Hepatocyte (in vitro differentiated cells): ENCODE measurements around the gene SLC26A3. TPM values are rescaled to one million over a fixed set of nuclear protein-coding genes. Genes with fewer than 3 reads are reported as not detected.

ENCODE experiments used
- DNase-seq: peaks from one replicate; pipeline ENCODE4 v3.0.0-alpha.2; 2016; ENCODE audit warnings: low spot score
- H2AFZ ChIP-seq: fragments of 200-600 bp; sonication (generic); 2 replicates; pipeline ENCODE4 v1.6.0; 2016; ENCODE audit warnings: antibody characterized with exemption, mild to moderate bottlenecking
- H3K27ac ChIP-seq: fragments of 200-600 bp; sonication (generic); 2 replicates; pipeline ENCODE4 v1.5.1; 2016; ENCODE audit warnings: mild to moderate bottlenecking
- H3K27me3 ChIP-seq: fragments of 200-600 bp; sonication (generic); 2 replicates; pipeline ENCODE4 v1.6.1; 2016
- H3K36me3 ChIP-seq: fragments of 200-600 bp; sonication (generic); replicated peaks from 2 replicates; pipeline ENCODE4 v1.5.1; 2016; ENCODE audit warnings: low read depth; ENCODE audit not compliant: insufficient read depth
- H3K4me1 ChIP-seq: fragments of 200-600 bp; sonication (generic); 2 replicates; pipeline ENCODE4 v1.5.1; 2016; ENCODE audit warnings: mild to moderate bottlenecking, moderate library complexity; ENCODE audit not compliant: insufficient read depth
- H3K4me2 ChIP-seq: fragments of 200-600 bp; sonication (generic); 2 replicates; pipeline ENCODE4 v1.6.0; 2016
- H3K4me3 ChIP-seq: fragments of 200-600 bp; sonication (generic); 2 replicates; pipeline ENCODE4 v1.5.1; 2016; ENCODE audit warnings: mild to moderate bottlenecking
- H3K79me2 ChIP-seq: fragments of 200-600 bp; sonication (generic); 2 replicates; pipeline ENCODE4 v1.6.0; 2017; ENCODE audit warnings: mild to moderate bottlenecking
- H3K9me2 ChIP-seq: fragments of 200-600 bp; sonication (generic); replicated peaks from 2 replicates; pipeline ENCODE4 v1.6.0; 2017; ENCODE audit warnings: mild to moderate bottlenecking; ENCODE audit not compliant: insufficient read depth
- H3K9me3 ChIP-seq: fragments of 200-600 bp; sonication (generic); 2 replicates; pipeline ENCODE4 v1.5.1; 2016; ENCODE audit warnings: low read depth, mild to moderate bottlenecking
- H4K20me1 ChIP-seq: fragments of 200-600 bp; sonication (generic); 2 replicates; pipeline ENCODE4 v1.6.0; 2016; ENCODE audit warnings: mild to moderate bottlenecking; ENCODE audit not compliant: insufficient read depth, poor library complexity, severe bottlenecking
- EZH2 ChIP-seq: fragments of 200-600 bp; sonication (generic); IDR thresholded peaks from 2 replicates; pipeline ENCODE4 v1.6.1; 2016; ENCODE audit warnings: antibody characterized with exemption, mild to moderate bottlenecking, borderline replicate concordance
- EZH2phosphoT487 ChIP-seq: fragments of 200-600 bp; sonication (generic); IDR thresholded peaks from one replicate; pipeline ENCODE4 v1.6.1; 2018; ENCODE audit warnings: antibody characterized with exemption, mild to moderate bottlenecking, low read depth, moderate library complexity; ENCODE audit not compliant: unreplicated experiment, severe bottlenecking
- WGBS: methylation state at CpG from one replicate; pipeline ENCODE4 v1.1.6; 2016; ENCODE audit warnings: low lambda C conversion rate; ENCODE audit errors: missing lambda C conversion rate; 5-methylcytosine and 5-hydroxymethylcytosine counted together
- polyA plus RNA-seq: library from polyadenylated mRNA; unstranded; fragments of >200 nt; fragmentation: Nextera tagmentation; extraction: Ambion mirVana; gene quantifications from 2 replicates; pipeline ENCODE4 v1.2.1, GENCODE V29; 2016
- total RNA-seq: library from RNA; depleted of rRNA; stranded (reverse); fragments of >200 nt; gene quantifications from 2 replicates; pipeline ENCODE4 v1.2.3, GENCODE V29; 2014
- TF ChIP-seq, protein P1 (sequence below): fragments of 200-600 bp; sonication (generic); IDR thresholded peaks from 2 replicates; pipeline ENCODE4 v1.5.1; 2016; ENCODE audit warnings: antibody characterized with exemption, mild to moderate bottlenecking; ENCODE audit not compliant: poor library complexity

The SLC26A3 gene
- total and polyA plus RNA-seq, 2 experiments from 2014 or later = 8.1 to 18.1 TPM

DNA sequence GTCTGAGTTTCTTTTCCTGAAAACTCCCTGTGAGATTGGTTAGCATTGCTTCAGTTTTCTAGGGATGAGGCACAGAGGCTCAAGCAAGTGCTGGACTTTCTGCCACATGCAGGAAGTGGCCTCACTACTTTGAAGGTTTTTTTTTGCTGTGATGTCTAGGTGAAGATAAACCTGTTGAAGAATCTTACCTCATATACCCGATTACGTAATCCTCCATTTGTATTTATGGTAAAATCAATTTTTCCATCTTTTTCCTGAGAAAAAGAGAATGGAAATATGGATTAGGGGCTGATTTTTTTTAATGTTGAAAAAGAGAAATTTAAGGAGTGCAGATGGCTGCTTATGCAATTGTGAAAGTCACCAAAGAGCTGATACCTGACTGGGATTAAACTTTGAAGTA, 35.6 kb downstream of the SLC26A3 start:
- no peak for DNase-seq
- no peaks in the 10 kb centered on the region for H3K4me1 ChIP-seq
- H3K9me2 ChIP-seq = no peaks in the 10 kb centered on the region
- no peak overlapping the region for H3K4me2 ChIP-seq
- TF ChIP-seq EZH2phosphoT487 (no peak), EZH2 (no peak)
- TF ChIP-seq, protein P1, sequence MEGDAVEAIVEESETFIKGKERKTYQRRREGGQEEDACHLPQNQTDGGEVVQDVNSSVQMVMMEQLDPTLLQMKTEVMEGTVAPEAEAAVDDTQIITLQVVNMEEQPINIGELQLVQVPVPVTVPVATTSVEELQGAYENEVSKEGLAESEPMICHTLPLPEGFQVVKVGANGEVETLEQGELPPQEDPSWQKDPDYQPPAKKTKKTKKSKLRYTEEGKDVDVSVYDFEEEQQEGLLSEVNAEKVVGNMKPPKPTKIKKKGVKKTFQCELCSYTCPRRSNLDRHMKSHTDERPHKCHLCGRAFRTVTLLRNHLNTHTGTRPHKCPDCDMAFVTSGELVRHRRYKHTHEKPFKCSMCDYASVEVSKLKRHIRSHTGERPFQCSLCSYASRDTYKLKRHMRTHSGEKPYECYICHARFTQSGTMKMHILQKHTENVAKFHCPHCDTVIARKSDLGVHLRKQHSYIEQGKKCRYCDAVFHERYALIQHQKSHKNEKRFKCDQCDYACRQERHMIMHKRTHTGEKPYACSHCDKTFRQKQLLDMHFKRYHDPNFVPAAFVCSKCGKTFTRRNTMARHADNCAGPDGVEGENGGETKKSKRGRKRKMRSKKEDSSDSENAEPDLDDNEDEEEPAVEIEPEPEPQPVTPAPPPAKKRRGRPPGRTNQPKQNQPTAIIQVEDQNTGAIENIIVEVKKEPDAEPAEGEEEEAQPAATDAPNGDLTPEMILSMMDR = no peak
- no peak overlapping the region for H2AFZ ChIP-seq
- no peak overlapping the region for H3K4me3 ChIP-seq
- H3K36me3 ChIP-seq = no peaks in the 10 kb centered on the region
- no peaks in the 10 kb centered on the region for H4K20me1 ChIP-seq
- WGBS = 96% methylated on average over 2 of the region's 2 CpGs
- H3K9me3 ChIP-seq = no peaks in the 10 kb centered on the region
- no peak overlapping the region for H3K27ac ChIP-seq
- no peaks in the 10 kb centered on the region for H3K79me2 ChIP-seq
- no peaks in the 10 kb centered on the region for H3K27me3 ChIP-seq

DNA sequence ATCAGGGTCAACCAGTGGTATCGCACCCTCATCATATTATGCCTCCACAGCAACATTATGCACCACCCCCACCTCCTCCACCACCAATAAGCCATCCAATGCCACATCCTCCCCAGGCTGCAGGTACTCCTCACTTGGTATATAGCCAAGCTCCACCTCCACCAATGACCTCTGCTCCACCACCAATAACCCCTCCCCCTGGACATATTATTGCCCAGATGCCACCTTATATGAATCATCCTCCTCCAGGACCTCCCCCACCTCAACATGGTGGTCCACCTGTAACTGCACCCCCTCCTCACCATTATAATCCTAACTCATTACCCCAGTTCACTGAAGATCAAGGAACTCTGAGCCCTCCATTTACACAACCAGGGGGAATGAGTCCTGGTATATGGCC, 44.4 kb downstream of the SLC26A3 start:
- Histone ChIP-seq H3K36me3 (no peaks in the 10 kb centered on the region), H3K27me3 (no peaks in the 10 kb centered on the region)
- 100% methylated on average over 1 of the region's 1 CpG for WGBS

DNA sequence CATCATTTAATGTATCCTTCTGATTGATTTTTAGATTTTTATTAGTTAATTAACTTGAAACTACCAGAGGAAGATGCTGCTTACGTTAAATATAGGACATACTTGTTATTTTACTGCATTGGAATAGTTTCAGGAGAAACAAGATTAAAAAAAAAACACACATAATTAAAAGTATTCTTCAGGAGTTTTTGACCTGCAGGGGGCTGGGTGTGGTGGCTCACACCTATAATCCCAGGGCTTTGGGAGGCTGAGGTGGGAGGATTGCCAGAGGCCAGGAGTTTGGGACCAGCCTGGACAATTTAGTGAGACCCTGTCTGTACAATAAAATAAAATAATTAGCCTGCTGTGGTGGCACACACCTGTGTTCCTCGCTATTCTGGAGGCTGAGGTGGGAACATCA, 48.4 kb downstream of the SLC26A3 start:
- Histone ChIP-seq H3K9me2 (no peaks in the 10 kb centered on the region), H4K20me1 (no peaks in the 10 kb centered on the region), H3K4me3 (no peak overlapping the region), H3K27ac (no peak overlapping the region), H3K4me1 (no peaks in the 10 kb centered on the region), H3K79me2 (peaks cover 10% of the 10 kb centered on the region), H3K27me3 (no peaks in the 10 kb centered on the region), H3K4me2 (no peak overlapping the region), H3K9me3 (no peaks in the 10 kb centered on the region), H2AFZ (no peak overlapping the region), H3K36me3 (no peaks in the 10 kb centered on the region)
- no peak for DNase-seq
- 100% methylated on average over 2 of the region's 2 CpGs for WGBS
- TF ChIP-seq, protein P1 = no peak
- TF ChIP-seq EZH2 = no peak
- no peak for TF ChIP-seq EZH2phosphoT487

More for the DNA sequence above, 44.4 kb downstream of the SLC26A3 start:
- no peak for DNase-seq
- TF ChIP-seq, protein P1 = no peak
- TF ChIP-seq EZH2phosphoT487 (no peak), EZH2 (no peak)
- no peak overlapping the region for H2AFZ ChIP-seq
- H3K4me2 ChIP-seq = no peak overlapping the region
- no peaks in the 10 kb centered on the region for H3K9me3 ChIP-seq
- H3K4me1 ChIP-seq = no peaks in the 10 kb centered on the region
- H4K20me1 ChIP-seq = no peaks in the 10 kb centered on the region
- no peak overlapping the region for H3K27ac ChIP-seq
- no peaks in the 10 kb centered on the region for H3K79me2 ChIP-seq
- no peaks in the 10 kb centered on the region for H3K9me2 ChIP-seq
- H3K4me3 ChIP-seq = no peak overlapping the region

DNA sequence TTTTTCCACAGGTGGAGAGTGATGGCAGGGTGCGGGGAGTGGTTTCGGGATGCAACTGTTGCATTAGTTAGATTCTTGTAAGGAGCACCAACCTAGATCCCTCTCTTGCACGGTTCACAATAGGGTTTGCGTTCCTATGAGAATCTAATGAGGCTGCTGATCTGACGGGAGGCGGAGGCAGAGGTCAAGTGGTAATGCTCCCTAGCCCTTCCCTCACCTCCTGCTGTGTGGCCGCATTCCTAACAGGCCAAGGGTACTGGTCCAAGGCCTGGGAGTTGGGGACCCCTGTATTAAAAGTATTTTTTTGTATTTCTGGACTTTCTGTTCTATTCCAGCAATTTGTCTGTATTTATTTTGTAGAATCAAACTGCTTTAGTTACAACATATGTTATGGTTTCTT, 51.9 kb downstream of the SLC26A3 start:
- H3K4me3 ChIP-seq = no peak overlapping the region
- no peak overlapping the region for H3K4me2 ChIP-seq
- peaks cover 11% of the 10 kb centered on the region for H4K20me1 ChIP-seq
- no peak for DNase-seq
- 98% methylated on average over 7 of the region's 7 CpGs for WGBS
- TF ChIP-seq, protein P1 = no peak
- no peak for TF ChIP-seq EZH2
- no peak for TF ChIP-seq EZH2phosphoT487
- H3K27ac ChIP-seq = no peak overlapping the region
- H3K9me3 ChIP-seq = no peaks in the 10 kb centered on the region
- no peaks in the 10 kb centered on the region for H3K36me3 ChIP-seq
- no peak overlapping the region for H2AFZ ChIP-seq
- H3K79me2 ChIP-seq = peaks cover 46% of the 10 kb centered on the region
- no peaks in the 10 kb centered on the region for H3K4me1 ChIP-seq
- no peaks in the 10 kb centered on the region for H3K27me3 ChIP-seq
- no peaks in the 10 kb centered on the region for H3K9me2 ChIP-seq
